Mesothelial cell of epicardium (in vitro differentiated cells): Measurements from ENCODE around the gene MBOAT2. TPM values are rescaled to one million over a fixed set of nuclear protein-coding genes. Genes with fewer than 3 reads are reported as not detected.

Experiments used
- DNase-seq, 2 experiments: peaks; one replicate each; pipeline ENCODE4 v3.0.0; 2021; ENCODE audit warnings: low spot score in 2 of 2; ENCODE audit not compliant: unreplicated experiment in 2 of 2
- H3K27ac Mint-ChIP-seq: 2 replicates; pipeline ENCODE4 v1.8.0; 2021; ENCODE audit warnings: mixed read lengths
- H3K27me3 Mint-ChIP-seq: 2 replicates; pipeline ENCODE4 v1.8.0; 2021; ENCODE audit warnings: low read depth, mixed read lengths
- H3K36me3 Mint-ChIP-seq: 2 replicates; pipeline ENCODE4 v1.8.0; 2021; ENCODE audit warnings: mixed read lengths
- H3K4me1 Mint-ChIP-seq: 2 replicates; pipeline ENCODE4 v1.8.0; 2021; ENCODE audit warnings: mixed read lengths
- H3K4me3 Mint-ChIP-seq: 2 replicates; pipeline ENCODE4 v1.8.0; 2021; ENCODE audit warnings: mild to moderate bottlenecking, moderate library complexity, mixed read lengths
- H3K9me3 Mint-ChIP-seq: 2 replicates; pipeline ENCODE4 v1.8.0; 2021; ENCODE audit warnings: mixed read lengths
- CTCF ChIP-seq: fragments of 200-600 bp; sonication (generic); IDR thresholded peaks from one replicate; pipeline ENCODE4 v1.5.0; 2021; ENCODE audit warnings: antibody characterized with exemption; ENCODE audit not compliant: unreplicated experiment
- total RNA-seq: library from RNA; stranded (reverse); gene quantifications from 3 replicates; pipeline ENCODE4 v1.2.1, GENCODE V29; 2021

The MBOAT2 gene
- total RNA-seq, 1 donor from 2014 or later: 53.0 TPM

- Mint-ChIP-seq H3K4me3 (no peak overlapping the region), H3K27me3 (no peaks in the 10 kb centered on the region), H3K9me3 (peaks cover 8% of the 10 kb centered on the region), H3K27ac (no peak overlapping the region), H3K4me1 (peaks cover 13% of the 10 kb centered on the region), H3K36me3 (peaks cover 33% of the 10 kb centered on the region)
- no peak for DNase-seq
- TF ChIP-seq CTCF: no peak
Observed at GRCh38 chr2:8893978-8894820, 109.3 kb downstream of the MBOAT2 start.

GRCh38 chr2:8893474-8893873, 110.0 kb downstream of the MBOAT2 start:
- Mint-ChIP-seq H3K4me3 (no peak overlapping the region), H3K9me3 (peaks cover 8% of the 10 kb centered on the region), H3K27ac (no peak overlapping the region), H3K4me1 (peaks cover 13% of the 10 kb centered on the region), H3K27me3 (no peaks in the 10 kb centered on the region), H3K36me3 (peaks cover 33% of the 10 kb centered on the region)
- DNase-seq: no peak
- TF ChIP-seq CTCF: no peak

- no peak for TF ChIP-seq CTCF
- peaks cover 24% of the 10 kb centered on the region for H3K4me1 Mint-ChIP-seq
- no peaks in the 10 kb centered on the region for H3K27me3 Mint-ChIP-seq
Observed at GRCh38 chr2:8892111-8892510, 111.4 kb downstream of the MBOAT2 start.

GRCh38 chr2:8889978-8890377, 113.5 kb downstream of the MBOAT2 start:
- DNase-seq: no peak
- no peak overlapping the region for H3K27ac Mint-ChIP-seq
- no peak for TF ChIP-seq CTCF
- no peaks in the 10 kb centered on the region for H3K27me3 Mint-ChIP-seq
- H3K9me3 Mint-ChIP-seq: no peaks in the 10 kb centered on the region
- peaks cover 29% of the 10 kb centered on the region for H3K4me1 Mint-ChIP-seq
- no peak overlapping the region for H3K4me3 Mint-ChIP-seq
- H3K36me3 Mint-ChIP-seq: peaks cover 14% of the 10 kb centered on the region

More at GRCh38 chr2:8892111-8892510, 111.4 kb downstream of the MBOAT2 start:
- peaks cover 8% of the 10 kb centered on the region for H3K9me3 Mint-ChIP-seq
- H3K4me3 Mint-ChIP-seq: no peak overlapping the region
- no peak for DNase-seq
- H3K27ac Mint-ChIP-seq: no peak overlapping the region
- H3K36me3 Mint-ChIP-seq: peaks cover 31% of the 10 kb centered on the region

- Mint-ChIP-seq H3K4me3 (no peak overlapping the region), H3K27ac (no peak overlapping the region)
Observed at GRCh38 chr2:8888963-8889362, 114.5 kb downstream of the MBOAT2 start.

More at GRCh38 chr2:8888963-8889362, 114.5 kb downstream of the MBOAT2 start:
- no peak for TF ChIP-seq CTCF
- DNase-seq: no peak
- Mint-ChIP-seq H3K4me1 (peaks cover 29% of the 10 kb centered on the region), H3K27me3 (no peaks in the 10 kb centered on the region), H3K36me3 (peaks cover 4% of the 10 kb centered on the region), H3K9me3 (no peaks in the 10 kb centered on the region)
